ENCODE measurements around the gene RECQL5. TPM values are rescaled to one million over a fixed set of nuclear protein-coding genes. Genes with fewer than 3 reads are reported as not detected.

RECQL5 gene
- total and polyA plus RNA-seq, 4 donors = 16.4 to 32.5 (median 29.8) TPM

DNA sequence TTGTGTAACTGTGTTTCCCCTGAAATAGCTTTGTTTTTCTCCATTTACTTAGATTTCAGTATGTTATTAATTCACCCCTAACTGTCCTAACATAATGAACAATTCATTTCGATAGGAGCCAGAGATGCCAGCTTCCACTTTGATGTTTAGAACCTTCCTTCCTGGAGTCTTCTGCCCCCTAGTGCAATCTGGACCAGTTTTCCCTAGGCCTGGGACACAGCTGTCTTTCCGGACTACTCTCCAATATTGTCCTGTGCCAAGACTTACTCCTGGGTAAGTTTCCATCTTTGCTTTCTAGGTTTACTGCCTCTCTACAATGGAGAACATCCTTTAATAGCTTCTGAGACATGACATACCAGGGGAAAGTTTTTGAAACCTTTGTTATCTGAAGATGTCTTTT lies 12.8 kb downstream of the RECQL5 start:
- Histone ChIP-seq H3K4me1 (ENCODE audit: control insufficient read depth in 5 of 5, insufficient read depth in 5 of 5, low read length in 5 of 5) (no peaks in the 10 kb centered on the region), H3K27ac (ENCODE audit: low read depth in 1 of 2, low read length in 1 of 2) (no peak overlapping the region), H3K9ac (ENCODE audit: insufficient read depth in 1 of 2, low read length in 2 of 2) (no peak overlapping the region), H3K4me3 (no peak overlapping the region), H3K27me3 (ENCODE audit: control insufficient read depth in 3 of 3, insufficient read depth in 3 of 3, low read length in 2 of 3) (no peaks in the 10 kb centered on the region), H3K36me3 (ENCODE audit: control insufficient read depth in 4 of 4, insufficient read depth in 4 of 4, low read length in 4 of 4) (peaks cover 5 to 22% (median 9%) of the 10 kb centered on the region in 4 donors), H3K9me3 (ENCODE audit: control insufficient read depth in 4 of 4, insufficient read depth in 3 of 4, low read length in 3 of 4) (no peaks in the 10 kb centered on the region)
- TF ChIP-seq, protein P1, sequence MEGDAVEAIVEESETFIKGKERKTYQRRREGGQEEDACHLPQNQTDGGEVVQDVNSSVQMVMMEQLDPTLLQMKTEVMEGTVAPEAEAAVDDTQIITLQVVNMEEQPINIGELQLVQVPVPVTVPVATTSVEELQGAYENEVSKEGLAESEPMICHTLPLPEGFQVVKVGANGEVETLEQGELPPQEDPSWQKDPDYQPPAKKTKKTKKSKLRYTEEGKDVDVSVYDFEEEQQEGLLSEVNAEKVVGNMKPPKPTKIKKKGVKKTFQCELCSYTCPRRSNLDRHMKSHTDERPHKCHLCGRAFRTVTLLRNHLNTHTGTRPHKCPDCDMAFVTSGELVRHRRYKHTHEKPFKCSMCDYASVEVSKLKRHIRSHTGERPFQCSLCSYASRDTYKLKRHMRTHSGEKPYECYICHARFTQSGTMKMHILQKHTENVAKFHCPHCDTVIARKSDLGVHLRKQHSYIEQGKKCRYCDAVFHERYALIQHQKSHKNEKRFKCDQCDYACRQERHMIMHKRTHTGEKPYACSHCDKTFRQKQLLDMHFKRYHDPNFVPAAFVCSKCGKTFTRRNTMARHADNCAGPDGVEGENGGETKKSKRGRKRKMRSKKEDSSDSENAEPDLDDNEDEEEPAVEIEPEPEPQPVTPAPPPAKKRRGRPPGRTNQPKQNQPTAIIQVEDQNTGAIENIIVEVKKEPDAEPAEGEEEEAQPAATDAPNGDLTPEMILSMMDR (IDR thresholded peaks at IDR 0.05; ENCODE audit: control extremely low read depth, extremely low read depth) = no peak
- DNase-seq = no peak
- ATAC-seq (ENCODE audit: insufficient read depth, low FRiP score) = no peak
- 34 to 35% methylated on average over 2 of the region's 2 CpGs for WGBS, 2 donors

DNA sequence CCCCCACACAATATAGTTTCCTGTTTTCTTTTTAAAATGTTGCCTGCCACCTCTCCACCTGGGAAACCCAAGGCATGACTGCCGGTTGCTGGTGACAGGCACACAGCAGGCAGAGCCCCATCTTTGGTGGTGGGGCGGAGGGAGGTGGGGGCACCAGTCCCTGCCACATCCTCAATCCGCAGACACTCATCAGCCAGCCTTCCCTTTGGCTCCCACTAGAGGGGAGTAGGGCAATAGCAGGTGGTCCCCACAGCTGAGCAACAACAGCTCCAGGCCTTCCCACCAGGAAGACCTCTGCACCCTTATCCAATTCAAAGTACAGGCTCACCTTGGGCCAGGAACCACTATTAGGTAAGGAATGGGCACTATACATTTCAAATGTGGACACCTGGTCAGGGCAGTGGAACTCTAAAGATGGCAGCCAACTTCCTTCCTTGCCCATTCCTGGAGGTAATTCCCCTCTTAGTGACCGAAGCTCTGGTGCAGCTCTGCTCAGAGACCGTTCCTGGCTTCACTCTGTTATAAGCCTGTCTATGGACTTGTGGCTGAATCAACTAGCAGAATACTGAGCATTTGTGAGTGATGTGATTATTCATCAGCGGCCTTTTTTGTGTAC lies 13.9 kb downstream of the RECQL5 start:
- Histone ChIP-seq H3K27ac (ENCODE audit: low read depth in 1 of 2, low read length in 1 of 2) (no peak overlapping the region), H3K4me1 (ENCODE audit: control insufficient read depth in 5 of 5, insufficient read depth in 5 of 5, low read length in 5 of 5) (no peaks in the 10 kb centered on the region), H3K4me3 (no peak overlapping the region), H3K27me3 (ENCODE audit: control insufficient read depth in 3 of 3, insufficient read depth in 3 of 3, low read length in 2 of 3) (no peaks in the 10 kb centered on the region), H3K9ac (ENCODE audit: insufficient read depth in 1 of 2, low read length in 2 of 2) (no peak overlapping the region), H3K9me3 (ENCODE audit: control insufficient read depth in 4 of 4, insufficient read depth in 3 of 4, low read length in 3 of 4) (no peaks in the 10 kb centered on the region), H3K36me3 (ENCODE audit: control insufficient read depth in 4 of 4, insufficient read depth in 4 of 4, low read length in 4 of 4) (peaks cover 5 to 25% (median 9%) of the 10 kb centered on the region in 4 donors)
- 45 to 61% methylated on average over 6 of the region's 6 CpGs for WGBS, 2 donors
- DNase-seq (no peak), ATAC-seq (ENCODE audit: insufficient read depth, low FRiP score) (peak; percentile 34)
- TF ChIP-seq, protein P1 (IDR thresholded peaks at IDR 0.05; ENCODE audit: control extremely low read depth, extremely low read depth) = peak; percentile 11

DNA sequence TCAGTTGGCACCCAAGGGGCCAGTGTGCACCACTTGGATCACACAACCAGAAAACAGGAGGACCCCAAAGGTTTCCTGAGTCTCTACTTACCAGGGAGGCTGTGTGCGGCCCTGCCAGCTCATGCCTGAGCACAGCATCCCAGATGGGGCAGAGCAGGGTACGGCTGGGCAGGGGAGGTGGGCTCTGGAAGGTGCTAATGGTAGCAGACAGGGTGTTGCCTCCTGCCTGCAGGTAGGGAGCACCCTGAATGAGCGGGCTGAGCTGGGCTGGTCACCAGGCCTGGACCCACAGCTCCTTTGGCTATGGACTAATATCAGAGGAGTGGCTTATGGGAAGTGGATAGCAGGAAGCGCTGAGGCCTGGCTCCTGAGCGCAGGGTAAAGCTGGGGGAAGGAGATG lies 14.6 kb downstream of the RECQL5 start:
- Histone ChIP-seq H3K9ac (ENCODE audit: insufficient read depth in 1 of 2, low read length in 2 of 2) (no peak overlapping the region), H3K4me3 (no peak overlapping the region), H3K4me1 (ENCODE audit: control insufficient read depth in 5 of 5, insufficient read depth in 5 of 5, low read length in 5 of 5) (no peaks in the 10 kb centered on the region), H3K27me3 (ENCODE audit: control insufficient read depth in 3 of 3, insufficient read depth in 3 of 3, low read length in 2 of 3) (no peaks in the 10 kb centered on the region), H3K36me3 (ENCODE audit: control insufficient read depth in 4 of 4, insufficient read depth in 4 of 4, low read length in 4 of 4) (peaks cover 5 to 23% (median 8%) of the 10 kb centered on the region in 4 donors), H3K9me3 (ENCODE audit: control insufficient read depth in 4 of 4, insufficient read depth in 3 of 4, low read length in 3 of 4) (no peaks in the 10 kb centered on the region), H3K27ac (ENCODE audit: low read depth in 1 of 2, low read length in 1 of 2) (no peak overlapping the region)
- no peak for DNase-seq
- ATAC-seq (ENCODE audit: insufficient read depth, low FRiP score) = no peak
- 76 to 92% methylated on average over 5 of the region's 5 CpGs for WGBS, 2 donors
- TF ChIP-seq, protein P1 (IDR thresholded peaks at IDR 0.05; ENCODE audit: control extremely low read depth, extremely low read depth) = no peak

DNA sequence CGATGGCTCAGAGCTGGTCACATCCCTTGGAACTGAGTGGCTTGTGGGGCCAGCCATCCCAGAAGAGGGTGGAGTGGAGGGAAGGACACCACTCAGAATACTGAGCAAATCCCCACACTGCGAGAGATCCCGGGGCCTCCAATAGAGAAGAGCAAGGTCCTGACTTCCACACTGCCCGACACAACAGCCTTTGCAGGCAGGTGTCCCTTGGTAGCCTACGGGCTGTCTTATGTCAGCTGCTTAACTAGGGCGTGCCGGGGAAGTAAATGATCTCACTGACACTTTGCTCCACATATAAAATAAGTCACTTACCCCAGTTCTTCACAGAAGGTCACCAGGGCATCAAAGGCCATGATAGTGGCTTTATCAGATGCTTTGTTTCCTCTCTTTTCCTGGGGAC lies 16.1 kb downstream of the RECQL5 start:
- peaks cover 4 to 22% (median 6%) of the 10 kb centered on the region in 4 donors for H3K36me3 ChIP-seq (ENCODE audit: control insufficient read depth in 4 of 4, insufficient read depth in 4 of 4, low read length in 4 of 4)
- DNase-seq (no peak), ATAC-seq (ENCODE audit: insufficient read depth, low FRiP score) (no peak)
- peaks cover 0 to 10% (median 7%) of the 10 kb centered on the region in 5 donors for H3K4me1 ChIP-seq (ENCODE audit: control insufficient read depth in 5 of 5, insufficient read depth in 5 of 5, low read length in 5 of 5)
- WGBS, 2 donors = 96 to 98% methylated on average over 7 of the region's 7 CpGs
- no peak overlapping the region for H3K27ac ChIP-seq (ENCODE audit: low read depth in 1 of 2, low read length in 1 of 2)
- H3K27me3 ChIP-seq (ENCODE audit: control insufficient read depth in 3 of 3, insufficient read depth in 3 of 3, low read length in 2 of 3) = no peaks in the 10 kb centered on the region
- H3K9ac ChIP-seq (ENCODE audit: insufficient read depth in 1 of 2, low read length in 2 of 2) = no peak overlapping the region
- no peak overlapping the region for H3K4me3 ChIP-seq
- TF ChIP-seq, protein P1 (IDR thresholded peaks at IDR 0.05; ENCODE audit: control extremely low read depth, extremely low read depth) = no peak
- no peaks in the 10 kb centered on the region for H3K9me3 ChIP-seq (ENCODE audit: control insufficient read depth in 4 of 4, insufficient read depth in 3 of 4, low read length in 3 of 4)

Data from lung (tissue), 12 donors.